Ishikawa (cell line): ENCODE measurements around the gene CTTNBP2.

Experiments used
- CREB1 ChIP-seq: IDR thresholded peaks from 2 replicates; pipeline ENCODE4 v1.6.1; 2012; ENCODE audit warnings: low read depth
- EGR1 ChIP-seq: IDR thresholded peaks from 2 replicates; pipeline ENCODE4 v1.6.1; 2012
- EP300 ChIP-seq: IDR thresholded peaks from 2 replicates; pipeline ENCODE4 v1.6.1; 2012; ENCODE audit warnings: borderline replicate concordance
- FOXM1 ChIP-seq: IDR thresholded peaks from 2 replicates; pipeline ENCODE4 v1.6.1; 2012; ENCODE audit warnings: low read depth, borderline replicate concordance
- TAF1 ChIP-seq: IDR thresholded peaks from 2 replicates; pipeline ENCODE4 v1.6.1; 2012; ENCODE audit warnings: low read depth, mild to moderate bottlenecking
- YY1 ChIP-seq: IDR thresholded peaks from 2 replicates; pipeline ENCODE4 v1.6.1; 2012; ENCODE audit warnings: low read depth
- TF ChIP-seq, protein P1 (sequence below): IDR thresholded peaks from 2 replicates; pipeline ENCODE4 v1.6.1; 2012; ENCODE audit warnings: low read depth, mild to moderate bottlenecking
- TF ChIP-seq, protein P2 (sequence below): IDR thresholded peaks from 2 replicates; pipeline ENCODE4 v1.6.1; 2012

DNA sequence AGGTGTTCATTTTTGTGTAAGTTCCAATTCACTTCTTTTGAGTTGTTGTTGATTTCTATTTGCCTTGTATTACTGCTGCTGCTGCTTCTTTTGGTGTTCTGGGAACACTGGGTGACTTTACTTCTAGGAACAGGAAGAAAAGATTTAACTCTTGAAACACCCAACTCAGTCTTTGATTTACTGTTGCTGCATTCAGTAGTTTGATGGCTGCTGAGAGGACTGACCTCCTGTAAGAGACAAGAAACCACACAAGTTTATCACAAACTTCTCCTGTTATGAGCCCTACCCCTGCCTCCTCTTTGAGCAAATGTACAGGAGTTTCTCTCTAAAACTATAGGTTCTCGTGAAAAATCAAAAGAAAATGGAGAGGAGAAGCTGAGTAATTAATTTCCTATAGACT, 161.7 kb downstream of the CTTNBP2 start:
- TF ChIP-seq, protein P1, sequence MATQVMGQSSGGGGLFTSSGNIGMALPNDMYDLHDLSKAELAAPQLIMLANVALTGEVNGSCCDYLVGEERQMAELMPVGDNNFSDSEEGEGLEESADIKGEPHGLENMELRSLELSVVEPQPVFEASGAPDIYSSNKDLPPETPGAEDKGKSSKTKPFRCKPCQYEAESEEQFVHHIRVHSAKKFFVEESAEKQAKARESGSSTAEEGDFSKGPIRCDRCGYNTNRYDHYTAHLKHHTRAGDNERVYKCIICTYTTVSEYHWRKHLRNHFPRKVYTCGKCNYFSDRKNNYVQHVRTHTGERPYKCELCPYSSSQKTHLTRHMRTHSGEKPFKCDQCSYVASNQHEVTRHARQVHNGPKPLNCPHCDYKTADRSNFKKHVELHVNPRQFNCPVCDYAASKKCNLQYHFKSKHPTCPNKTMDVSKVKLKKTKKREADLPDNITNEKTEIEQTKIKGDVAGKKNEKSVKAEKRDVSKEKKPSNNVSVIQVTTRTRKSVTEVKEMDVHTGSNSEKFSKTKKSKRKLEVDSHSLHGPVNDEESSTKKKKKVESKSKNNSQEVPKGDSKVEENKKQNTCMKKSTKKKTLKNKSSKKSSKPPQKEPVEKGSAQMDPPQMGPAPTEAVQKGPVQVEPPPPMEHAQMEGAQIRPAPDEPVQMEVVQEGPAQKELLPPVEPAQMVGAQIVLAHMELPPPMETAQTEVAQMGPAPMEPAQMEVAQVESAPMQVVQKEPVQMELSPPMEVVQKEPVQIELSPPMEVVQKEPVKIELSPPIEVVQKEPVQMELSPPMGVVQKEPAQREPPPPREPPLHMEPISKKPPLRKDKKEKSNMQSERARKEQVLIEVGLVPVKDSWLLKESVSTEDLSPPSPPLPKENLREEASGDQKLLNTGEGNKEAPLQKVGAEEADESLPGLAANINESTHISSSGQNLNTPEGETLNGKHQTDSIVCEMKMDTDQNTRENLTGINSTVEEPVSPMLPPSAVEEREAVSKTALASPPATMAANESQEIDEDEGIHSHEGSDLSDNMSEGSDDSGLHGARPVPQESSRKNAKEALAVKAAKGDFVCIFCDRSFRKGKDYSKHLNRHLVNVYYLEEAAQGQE, result no peak
- TF ChIP-seq, protein P2, sequence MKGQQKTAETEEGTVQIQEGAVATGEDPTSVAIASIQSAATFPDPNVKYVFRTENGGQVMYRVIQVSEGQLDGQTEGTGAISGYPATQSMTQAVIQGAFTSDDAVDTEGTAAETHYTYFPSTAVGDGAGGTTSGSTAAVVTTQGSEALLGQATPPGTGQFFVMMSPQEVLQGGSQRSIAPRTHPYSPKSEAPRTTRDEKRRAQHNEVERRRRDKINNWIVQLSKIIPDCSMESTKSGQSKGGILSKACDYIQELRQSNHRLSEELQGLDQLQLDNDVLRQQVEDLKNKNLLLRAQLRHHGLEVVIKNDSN, result no peak
- no peak for TF ChIP-seq TAF1
- no peak for TF ChIP-seq EP300
- TF ChIP-seq EGR1, result no peak
- no peak for TF ChIP-seq FOXM1
- TF ChIP-seq CREB1, result no peak
- TF ChIP-seq YY1, result no peak
